NCI-H2196 (cell line): ENCODE measurements around the gene INHBE.

Experiments used
- DNase-seq: peaks from one replicate; lab custom pipeline; 2025; ENCODE audit not compliant: unreplicated experiment; lab: John Stamatoyannopoulos, UW

INHBE gene

GRCh38 chr12:57460468-57460784 lies 5.3 kb downstream of the INHBE start:
- DNase-seq: no peak

- DNase-seq: no peak
Observed at GRCh38 chr12:57460841-57461275, 5.8 kb downstream of the INHBE start.

- DNase-seq: no peak
Observed at GRCh38 chr12:57461276-57461916, 6.3 kb downstream of the INHBE start.

- DNase-seq: no peak
Observed at GRCh38 chr12:57461917-57462250, 6.8 kb downstream of the INHBE start.

- DNase-seq: peak; percentile 90
Observed at GRCh38 chr12:57462251-57462911, 7.3 kb downstream of the INHBE start.

GRCh38 chr12:57462912-57463253 lies 7.8 kb downstream of the INHBE start:
- no peak for DNase-seq

- DNase-seq: no peak
Observed at GRCh38 chr12:57464569-57464968, 9.5 kb downstream of the INHBE start.

GRCh38 chr12:57465030-57465746 lies 10.1 kb downstream of the INHBE start:
- DNase-seq: no peak

GRCh38 chr12:57465747-57466505 lies 10.8 kb downstream of the INHBE start:
- no peak for DNase-seq

- no peak for DNase-seq
Observed at GRCh38 chr12:57467212-57467874, 12.2 kb downstream of the INHBE start.

- no peak for DNase-seq
Observed at GRCh38 chr12:57467915-57468314, 12.8 kb downstream of the INHBE start.

GRCh38 chr12:57469296-57470164 lies 14.4 kb downstream of the INHBE start:
- DNase-seq: no peak

- no peak for DNase-seq
Observed at GRCh38 chr12:57470286-57470969, 15.3 kb downstream of the INHBE start.

GRCh38 chr12:57470970-57471656 lies 16.0 kb downstream of the INHBE start:
- no peak for DNase-seq

GRCh38 chr12:57471661-57472060 lies 16.6 kb downstream of the INHBE start:
- DNase-seq: no peak

- no peak for DNase-seq
Observed at GRCh38 chr12:57472391-57472790, 17.3 kb downstream of the INHBE start.

GRCh38 chr12:57473392-57473791 lies 18.3 kb downstream of the INHBE start:
- DNase-seq: no peak

- no peak for DNase-seq
Observed at GRCh38 chr12:57473886-57474285, 18.8 kb downstream of the INHBE start.

GRCh38 chr12:57474430-57474829 lies 19.3 kb downstream of the INHBE start:
- no peak for DNase-seq
